Measurements from ENCODE around the gene NRG3. TPM values are rescaled to one million over a fixed set of nuclear protein-coding genes. Genes with fewer than 3 reads are reported as not detected.

NRG3 gene
- total and polyA plus RNA-seq, 7 donors, result 0.03 to 0.10 TPM; not detected in 5

DNA sequence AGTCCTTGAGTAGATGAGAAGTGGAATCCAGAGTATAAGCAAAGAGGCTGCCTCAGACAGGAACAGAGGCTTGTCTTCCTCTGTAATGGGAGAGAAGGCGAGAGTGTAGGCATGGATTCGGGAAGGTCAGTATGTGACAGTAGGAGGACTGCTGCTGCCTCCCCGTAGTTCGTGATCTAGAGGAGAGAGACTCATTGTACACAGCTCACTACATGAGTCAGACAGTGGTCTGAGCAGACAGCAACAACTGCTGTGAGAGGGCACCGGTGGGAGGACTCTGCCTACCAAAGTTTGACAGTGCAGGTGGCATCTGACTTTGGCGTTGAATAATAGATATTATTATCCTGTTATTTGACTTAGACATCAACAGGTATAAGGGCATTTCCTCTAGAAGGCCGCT is 319.4 kb downstream of the NRG3 start:
- Histone ChIP-seq H3K36me3 (ENCODE audit: insufficient read depth in 1 of 2, low read depth in 1 of 2) (no peaks in the 10 kb centered on the region), H3K4me3 (no peak overlapping the region), H3K4me1 (no peaks in the 10 kb centered on the region), H3K27me3 (ENCODE audit: insufficient read depth in 3 of 3, low read length in 2 of 3) (no peaks in the 10 kb centered on the region), H3K9me3 (no peaks in the 10 kb centered on the region), H3K27ac (no peak overlapping the region)
- TF ChIP-seq, protein P1, sequence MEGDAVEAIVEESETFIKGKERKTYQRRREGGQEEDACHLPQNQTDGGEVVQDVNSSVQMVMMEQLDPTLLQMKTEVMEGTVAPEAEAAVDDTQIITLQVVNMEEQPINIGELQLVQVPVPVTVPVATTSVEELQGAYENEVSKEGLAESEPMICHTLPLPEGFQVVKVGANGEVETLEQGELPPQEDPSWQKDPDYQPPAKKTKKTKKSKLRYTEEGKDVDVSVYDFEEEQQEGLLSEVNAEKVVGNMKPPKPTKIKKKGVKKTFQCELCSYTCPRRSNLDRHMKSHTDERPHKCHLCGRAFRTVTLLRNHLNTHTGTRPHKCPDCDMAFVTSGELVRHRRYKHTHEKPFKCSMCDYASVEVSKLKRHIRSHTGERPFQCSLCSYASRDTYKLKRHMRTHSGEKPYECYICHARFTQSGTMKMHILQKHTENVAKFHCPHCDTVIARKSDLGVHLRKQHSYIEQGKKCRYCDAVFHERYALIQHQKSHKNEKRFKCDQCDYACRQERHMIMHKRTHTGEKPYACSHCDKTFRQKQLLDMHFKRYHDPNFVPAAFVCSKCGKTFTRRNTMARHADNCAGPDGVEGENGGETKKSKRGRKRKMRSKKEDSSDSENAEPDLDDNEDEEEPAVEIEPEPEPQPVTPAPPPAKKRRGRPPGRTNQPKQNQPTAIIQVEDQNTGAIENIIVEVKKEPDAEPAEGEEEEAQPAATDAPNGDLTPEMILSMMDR (IDR thresholded peaks at IDR 0.05), result no peak
- DNase-seq (no peak), ATAC-seq (no peak)
- 88 to 89% (median 88%) methylated on average over 7 of the region's 7 CpGs for WGBS, 3 donors
- intact Hi-C loops (cut with DNase I), result no loop called here

DNA sequence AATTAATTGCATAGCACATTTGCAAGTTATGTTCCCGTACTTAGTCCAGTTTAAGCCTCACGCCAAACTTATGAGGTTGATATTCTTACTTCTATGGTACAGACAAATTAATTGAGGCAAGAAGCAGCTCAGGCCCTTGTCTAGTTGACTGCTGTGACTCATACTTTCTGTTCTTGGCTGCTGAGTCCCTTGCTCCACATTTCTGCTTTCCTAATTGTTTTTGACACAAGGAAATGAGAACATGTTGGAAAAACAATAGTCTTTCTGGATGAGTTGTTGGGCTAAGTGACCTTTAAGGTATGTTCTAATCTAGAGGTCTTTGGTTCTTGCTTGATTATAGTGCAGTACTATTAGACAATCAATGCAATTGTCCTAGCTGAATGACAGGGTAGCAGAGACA is 331.8 kb downstream of the NRG3 start:
- TF ChIP-seq, protein P1 (IDR thresholded peaks at IDR 0.05), result no peak
- DNase-seq (no peak), ATAC-seq (no peak)
- intact Hi-C loops (cut with DNase I), result no loop called here
- Histone ChIP-seq H3K4me1 (no peaks in the 10 kb centered on the region), H3K27ac (no peak overlapping the region), H3K4me3 (no peak overlapping the region), H3K9me3 (no peaks in the 10 kb centered on the region), H3K36me3 (ENCODE audit: insufficient read depth in 1 of 2, low read depth in 1 of 2) (no peaks in the 10 kb centered on the region), H3K27me3 (ENCODE audit: insufficient read depth in 3 of 3, low read length in 2 of 3) (no peaks in the 10 kb centered on the region)
- WGBS, 3 donors, result 87 to 91% (median 90%) methylated on average over 2 of the region's 2 CpGs

DNA sequence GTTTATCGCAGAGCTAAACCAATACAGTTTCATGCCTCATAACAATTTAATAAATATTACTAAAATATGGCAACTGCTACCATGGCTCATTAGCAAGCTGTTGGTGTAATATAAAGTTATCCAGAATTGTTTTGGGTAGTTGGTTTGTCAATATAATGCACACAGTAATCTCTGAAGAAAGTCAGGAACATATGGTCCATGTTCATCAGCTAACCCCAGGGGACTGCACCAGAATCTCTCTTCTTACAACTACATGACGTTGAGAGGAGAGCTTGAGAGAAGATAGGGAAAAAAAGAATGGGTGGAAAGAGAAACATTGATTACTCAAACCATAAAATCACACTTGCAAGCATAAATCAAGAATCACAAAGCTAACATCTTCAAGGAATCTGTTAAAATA is 333.7 kb downstream of the NRG3 start:
- H3K27ac ChIP-seq, result no peak overlapping the region
- H3K9me3 ChIP-seq, result no peaks in the 10 kb centered on the region
- TF ChIP-seq, protein P1 (IDR thresholded peaks at IDR 0.05), result no peak
- no peaks in the 10 kb centered on the region for H3K4me1 ChIP-seq
- no peaks in the 10 kb centered on the region for H3K27me3 ChIP-seq (ENCODE audit: insufficient read depth in 3 of 3, low read length in 2 of 3)
- intact Hi-C loops (cut with DNase I), result no loop called here
- H3K4me3 ChIP-seq, result no peak overlapping the region
- 51 to 59% (median 56%) methylated on average over 2 of the region's 2 CpGs for WGBS, 3 donors
- H3K36me3 ChIP-seq (ENCODE audit: insufficient read depth in 1 of 2, low read depth in 1 of 2), result no peaks in the 10 kb centered on the region
- DNase-seq, result no peak
- ATAC-seq, result no peak

DNA sequence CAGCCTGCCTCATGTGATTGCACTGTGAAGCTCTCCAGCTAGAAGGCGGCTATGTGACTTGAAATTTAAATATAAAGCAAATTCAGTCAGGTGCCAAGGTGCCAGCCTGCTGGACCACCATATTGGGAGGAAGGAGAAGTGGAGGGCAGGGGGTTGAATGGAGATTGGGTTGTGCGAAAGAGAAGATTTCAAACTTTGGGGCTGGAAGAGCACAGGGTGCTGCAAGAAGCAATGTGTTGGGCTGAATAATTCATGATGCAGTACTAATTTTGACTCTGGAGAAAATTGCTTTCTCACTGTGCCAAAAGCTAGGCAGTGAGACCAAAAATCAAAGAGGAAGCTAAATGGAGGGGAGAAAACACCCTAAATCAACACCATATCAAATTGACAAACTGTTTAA is 335.3 kb downstream of the NRG3 start:
- no peaks in the 10 kb centered on the region for H3K9me3 ChIP-seq
- no peak overlapping the region for H3K4me3 ChIP-seq
- no peaks in the 10 kb centered on the region for H3K4me1 ChIP-seq
- ATAC-seq, result no peak
- no peak for DNase-seq
- 73 to 80% (median 79%) methylated on average over 2 of the region's 2 CpGs for WGBS, 3 donors
- H3K27me3 ChIP-seq (ENCODE audit: insufficient read depth in 3 of 3, low read length in 2 of 3), result no peaks in the 10 kb centered on the region
- intact Hi-C loops (cut with DNase I), result no loop called here
- H3K36me3 ChIP-seq (ENCODE audit: insufficient read depth in 1 of 2, low read depth in 1 of 2), result no peaks in the 10 kb centered on the region
- TF ChIP-seq, protein P1 (IDR thresholded peaks at IDR 0.05), result no peak
- H3K27ac ChIP-seq, result no peak overlapping the region

DNA sequence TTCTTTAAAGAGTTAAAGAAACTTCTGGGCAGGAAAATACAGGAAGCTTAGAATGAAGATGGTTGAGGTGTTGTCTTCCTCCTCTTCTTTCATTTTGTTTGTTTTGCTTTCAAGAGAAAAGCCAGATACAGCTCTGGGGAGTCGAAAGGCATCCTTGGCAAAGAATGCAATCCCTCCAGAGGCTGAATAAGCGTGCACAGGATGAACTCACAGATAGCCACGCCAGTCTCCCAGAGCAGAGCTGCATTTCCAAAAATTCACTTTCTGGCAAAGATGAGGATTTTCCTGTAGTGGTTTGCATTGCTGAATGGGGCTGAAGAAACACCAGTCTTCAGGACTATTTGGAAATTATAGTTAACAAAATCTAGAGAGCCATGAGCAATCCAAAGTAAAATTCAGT is 336.4 kb downstream of the NRG3 start:
- Histone ChIP-seq H3K27me3 (ENCODE audit: insufficient read depth in 3 of 3, low read length in 2 of 3) (no peaks in the 10 kb centered on the region), H3K4me3 (no peak overlapping the region), H3K9me3 (no peaks in the 10 kb centered on the region), H3K4me1 (no peaks in the 10 kb centered on the region), H3K36me3 (ENCODE audit: insufficient read depth in 1 of 2, low read depth in 1 of 2) (no peaks in the 10 kb centered on the region), H3K27ac (no peak overlapping the region)
- TF ChIP-seq, protein P1 (IDR thresholded peaks at IDR 0.05), result no peak
- WGBS, 3 donors, result 4 to 10% (median 5%) methylated on average over 3 of the region's 3 CpGs
- ATAC-seq, result no peak
- DNase-seq, result no peak
- intact Hi-C loops (cut with DNase I), result no loop called here
